Vagina (tissue), 2 donors: Measurements from ENCODE around the gene SSTR5.

Experiments
- CTCF ChIP-seq, 3 experiments: fragments of 450-650 bp in 2 of 3; fragments of 200-600 bp in 1 of 3; sonication (generic) in 1 of 3; IDR thresholded peaks; one replicate each; pipeline ENCODE4 v1.5.1; 2017 to 2019; ENCODE audit warnings: antibody characterized with exemption in 3 of 3, mild to moderate bottlenecking in 2 of 3, moderate library complexity in 2 of 3
- POLR2A ChIP-seq, 2 donors: fragments of 450-650 bp; IDR thresholded peaks; one replicate each; pipeline ENCODE4 v1.6.1; 2017; ENCODE audit warnings: antibody characterized with exemption in 2 of 2, mild to moderate bottlenecking in 2 of 2, moderate library complexity in 2 of 2
- POLR2AphosphoS5 ChIP-seq, 2 donors: sonication (generic); formaldehyde crosslinking; IDR thresholded peaks; one replicate each; pipeline ENCODE4 v1.9.0; 2017; ENCODE audit warnings: antibody characterized with exemption in 2 of 2, mild to moderate bottlenecking in 2 of 2, low read depth in 1 of 2; ENCODE audit not compliant: insufficient read depth in 1 of 2

- TF ChIP-seq POLR2A (IDR thresholded peaks at IDR 0.05) (no peak), CTCF (IDR thresholded peaks at IDR 0.05) (no peak), POLR2AphosphoS5 (IDR thresholded peaks at IDR 0.05; ENCODE audit: insufficient read depth in 1 of 2, low read depth in 1 of 2) (no peak)
These were observed 40.9 kb downstream of the SSTR5 start for GRCh38 chr16:1113489-1113888.
